IPS-NIHi11 (cell line): Measurements from ENCODE around the gene PARP16.

Source experiments
- DNase-seq: peaks from one replicate; pipeline ENCODE4 v3.0.0; 2012; ENCODE audit warnings: mixed read lengths, low spot score

Gene PARP16

DNA sequence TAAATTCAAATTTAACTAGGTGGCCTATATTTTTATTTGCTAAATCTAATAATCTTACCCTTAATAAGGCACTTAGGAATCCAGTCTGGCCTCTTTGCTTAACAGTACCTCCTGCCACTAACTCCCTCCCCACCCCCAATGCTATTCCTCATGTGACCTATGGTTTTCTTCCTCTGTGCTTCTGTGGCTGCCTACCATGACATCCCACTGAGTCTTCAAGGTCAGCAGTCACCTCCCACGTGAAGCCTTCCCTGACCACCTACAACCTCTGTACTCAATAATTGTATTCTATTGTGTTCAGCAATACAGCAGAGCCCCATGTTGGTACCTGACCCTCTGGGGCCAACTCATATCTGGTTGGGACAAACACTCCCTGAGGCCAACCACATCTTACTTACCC is 9.7 kb downstream of the PARP16 start:
- no peak for DNase-seq

- no peak for DNase-seq
Observed at GRCh38 chr15:65275728-65276126, 11.0 kb downstream of the PARP16 start.

GRCh38 chr15:65275104-65275727 is 11.5 kb downstream of the PARP16 start:
- DNase-seq, result no peak

GRCh38 chr15:65270811-65271545 is 15.7 kb downstream of the PARP16 start:
- peak; percentile 86 for DNase-seq

DNA sequence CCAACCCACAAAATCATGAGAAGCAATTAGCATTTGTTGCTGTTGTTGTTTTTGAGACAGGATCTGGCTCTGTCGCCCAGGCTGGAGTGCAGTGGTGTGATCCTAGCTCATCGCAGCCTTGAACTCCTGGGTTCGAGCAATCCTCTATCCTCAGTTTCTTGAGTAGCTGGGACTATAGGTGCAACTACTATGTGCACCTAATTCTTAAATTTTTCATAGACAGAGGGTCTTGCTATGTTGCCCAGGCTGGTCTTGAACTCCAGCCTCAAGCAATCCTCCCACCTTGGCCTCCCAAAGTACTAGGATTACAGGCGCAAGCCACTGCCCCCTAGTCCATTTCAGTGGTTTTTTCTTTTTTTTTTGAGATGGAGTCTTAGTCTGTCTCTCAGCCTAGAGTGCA is 18.3 kb downstream of the PARP16 start:
- DNase-seq, result no peak

DNA sequence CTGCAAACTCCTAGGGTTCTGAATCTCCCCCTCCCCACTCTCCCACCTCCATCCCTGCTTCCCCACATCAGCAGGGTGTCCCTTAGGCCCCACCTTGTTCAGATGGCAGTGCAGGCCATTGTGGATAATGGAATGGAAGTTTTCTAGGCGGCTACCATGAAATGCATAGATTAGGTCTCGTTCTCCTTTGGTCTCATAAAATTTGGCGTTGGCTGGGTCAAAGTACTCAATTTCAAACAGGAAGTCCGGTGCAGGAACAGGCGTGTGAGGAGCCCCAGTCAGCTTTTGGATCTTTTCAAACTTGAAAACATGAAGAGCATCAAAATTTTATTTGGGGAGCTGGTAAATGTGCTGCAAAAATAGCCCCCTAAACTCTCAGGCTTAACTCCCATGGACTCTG is 20.2 kb downstream of the PARP16 start:
- DNase-seq, result no peak

GRCh38 chr15:65264863-65265430 is 21.7 kb downstream of the PARP16 start:
- DNase-seq, result no peak

- DNase-seq, result no peak
Observed at GRCh38 chr15:65263313-65263712, 23.4 kb downstream of the PARP16 start.

- DNase-seq, result no peak
Observed at GRCh38 chr15:65260968-65261367, 25.7 kb downstream of the PARP16 start.

DNA sequence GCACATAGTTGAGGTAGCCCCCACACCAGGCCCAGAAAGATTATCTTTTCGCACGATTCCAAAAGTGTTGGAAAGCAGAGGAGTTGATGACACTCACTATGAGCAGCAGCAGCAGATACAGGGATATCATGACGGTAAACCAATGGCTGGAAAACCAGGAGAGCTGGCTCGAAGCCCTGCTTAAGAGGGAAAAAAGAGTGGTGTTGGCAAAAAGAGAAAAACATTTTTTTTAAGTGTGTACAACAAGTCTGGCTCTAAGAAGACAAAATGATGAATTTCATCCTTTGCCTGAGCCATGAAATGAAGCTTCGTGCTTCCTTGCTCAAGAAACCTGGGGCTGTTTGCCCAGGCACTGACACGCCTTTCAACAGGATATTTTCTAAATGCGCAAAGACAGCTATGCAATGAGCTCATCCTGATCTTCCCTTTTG is 27.3 kb downstream of the PARP16 start:
- no peak for DNase-seq

DNA sequence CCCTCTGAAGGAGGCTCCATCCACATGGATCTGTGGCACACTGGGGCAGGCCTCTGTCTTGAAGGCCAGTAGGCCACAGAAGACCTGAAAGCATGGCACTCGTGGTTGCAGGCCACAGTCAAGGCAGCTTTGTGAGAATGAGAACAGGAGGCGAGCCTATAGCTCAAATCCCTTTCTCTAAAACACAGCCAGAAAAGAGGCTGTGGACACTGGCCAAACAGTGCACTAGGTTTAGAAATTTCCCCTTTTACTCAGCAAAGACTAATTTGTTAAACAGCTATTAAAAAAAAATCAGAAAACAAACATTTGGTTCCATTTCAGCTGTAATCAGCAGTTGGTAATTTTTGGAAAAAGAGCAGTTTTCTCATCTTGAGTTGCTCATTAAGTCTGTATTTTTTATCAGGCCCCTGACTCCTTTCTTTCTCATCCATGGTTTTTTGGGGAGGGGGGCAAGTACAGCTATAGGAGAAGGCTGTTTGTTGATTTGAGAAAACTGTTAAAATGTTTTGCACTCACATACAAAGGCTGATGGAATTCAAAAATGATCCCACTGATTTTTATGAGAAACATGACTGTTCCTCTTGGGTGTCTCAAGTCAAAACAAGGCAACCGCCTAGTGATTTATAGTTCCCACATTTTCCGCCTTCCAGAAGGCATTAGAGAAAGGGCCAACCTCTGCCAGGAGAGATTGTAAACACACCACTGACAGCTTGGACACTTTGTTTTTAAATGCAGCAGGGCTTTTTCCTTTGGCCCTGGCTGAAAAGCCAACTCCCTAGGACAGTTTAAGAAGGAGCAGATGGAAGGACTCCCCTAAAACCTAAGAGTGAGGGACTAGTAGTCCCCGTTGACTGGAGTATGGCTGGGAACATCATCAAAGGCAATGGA is 28.1 kb downstream of the PARP16 start:
- no peak for DNase-seq

GRCh38 chr15:65255486-65256140 is 31.1 kb downstream of the PARP16 start:
- DNase-seq, result no peak

DNA sequence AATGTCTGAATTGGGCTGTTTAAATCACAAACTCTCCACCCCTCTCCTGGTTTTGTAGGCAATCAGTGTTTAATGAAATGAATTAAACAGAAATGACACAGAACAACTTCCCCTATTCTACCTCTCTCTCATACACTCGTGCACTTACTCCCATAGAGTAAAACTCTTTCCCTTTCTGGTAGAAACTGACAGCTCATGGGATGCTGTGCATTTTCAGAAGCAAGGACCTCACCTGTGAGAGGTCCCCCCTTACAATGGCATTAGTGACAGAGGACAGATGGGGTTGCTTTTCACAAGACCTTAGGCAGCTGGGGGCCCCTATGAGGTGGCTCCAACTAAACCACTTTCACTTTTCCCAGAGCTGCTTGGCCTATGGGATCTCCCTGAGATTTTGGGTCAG is 31.9 kb downstream of the PARP16 start:
- DNase-seq, result no peak

- DNase-seq, result peak; percentile 78
Observed at GRCh38 chr15:65254356-65254755, 32.3 kb downstream of the PARP16 start.

- DNase-seq, result no peak
Observed at GRCh38 chr15:65249641-65250040, 37.0 kb downstream of the PARP16 start.

DNA sequence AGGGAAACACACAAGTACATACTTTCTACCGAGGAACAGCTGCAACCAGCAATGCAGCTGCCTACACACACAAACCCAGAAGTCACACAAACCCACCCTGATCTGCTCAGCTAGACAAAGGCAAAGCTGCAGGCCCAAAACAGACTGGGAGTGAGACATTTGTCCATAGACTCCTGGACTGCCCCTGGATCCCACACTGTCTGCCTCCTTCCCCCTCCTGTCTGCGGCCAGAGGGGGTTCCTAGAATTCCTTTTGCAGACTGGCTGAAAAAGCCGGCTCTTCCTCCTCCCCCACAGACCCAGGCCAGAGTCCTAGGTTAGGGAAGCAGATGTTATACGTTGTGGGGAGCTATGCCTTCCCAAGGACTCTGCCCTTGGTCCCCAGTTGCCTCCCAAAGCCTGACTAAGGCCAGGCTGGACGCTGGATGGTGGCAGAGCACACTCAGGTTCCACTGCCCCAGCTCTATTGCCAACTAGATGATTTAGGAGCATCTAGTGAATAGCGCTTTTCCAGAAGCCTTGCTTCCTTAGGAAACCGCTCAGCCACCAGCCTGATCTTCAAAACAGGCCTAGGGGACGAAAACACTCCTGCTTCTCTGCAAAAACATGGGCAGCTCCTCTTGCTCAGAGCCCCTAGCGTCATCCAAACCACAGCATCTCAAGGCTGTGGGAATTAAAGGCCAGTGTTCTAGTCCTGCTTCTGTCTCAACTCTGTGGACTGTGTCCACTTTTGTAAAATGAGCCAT is 38.0 kb downstream of the PARP16 start:
- no peak for DNase-seq

GRCh38 chr15:65246939-65247338 is 39.7 kb downstream of the PARP16 start:
- no peak for DNase-seq

GRCh38 chr15:65246026-65246714 is 40.5 kb downstream of the PARP16 start:
- no peak for DNase-seq

DNA sequence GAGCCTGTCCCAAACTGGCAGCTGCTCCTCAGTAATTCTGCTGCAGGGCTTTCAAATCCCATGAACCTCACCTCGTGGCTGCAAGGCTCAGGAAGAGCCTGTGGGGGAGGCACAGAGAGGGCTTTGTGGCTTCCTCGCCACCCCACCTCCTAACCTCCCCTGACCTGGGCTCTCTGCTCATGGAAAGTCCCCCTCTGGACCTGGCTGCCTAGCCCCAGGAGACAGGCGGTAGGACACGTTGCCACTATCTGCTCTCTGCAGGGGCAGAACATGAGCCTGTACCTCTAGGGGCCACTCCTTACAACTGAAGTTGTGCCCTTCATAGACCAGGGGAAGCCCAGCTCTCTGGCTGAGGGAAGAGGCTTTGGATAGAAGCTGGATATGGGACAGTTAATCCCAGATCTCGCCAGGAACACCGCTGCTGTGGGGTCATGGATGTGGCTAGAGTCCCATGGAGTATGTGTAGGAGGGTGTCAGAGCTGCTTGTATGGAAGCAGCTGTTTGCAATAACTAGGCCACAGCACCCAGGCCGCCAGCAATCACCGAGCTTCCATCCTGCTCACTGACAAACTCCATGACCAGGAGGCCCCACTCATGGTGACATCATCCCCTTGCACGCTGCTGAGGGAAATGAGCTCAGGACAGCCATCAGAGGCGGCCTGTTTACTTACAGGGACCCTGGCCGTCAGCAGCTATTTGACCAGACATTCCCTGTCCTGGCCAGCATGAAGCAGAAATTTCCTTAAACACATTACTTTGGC is 41.4 kb downstream of the PARP16 start:
- no peak for DNase-seq

- no peak for DNase-seq
Observed at GRCh38 chr15:65244638-65245037, 42.0 kb downstream of the PARP16 start.
